Sigmoid colon (tissue), 7 donors: Measurements from ENCODE around the gene PNKD. TPM values are rescaled to one million over a fixed set of nuclear protein-coding genes. Genes with fewer than 3 reads are reported as not detected.
A peak's percentile ranks its signal among the peaks of the same experiment; 100 is the strongest.

ENCODE experiments used
- DNase-seq: peaks from one replicate; pipeline ENCODE4 v3.0.0-alpha.2; 2019
- H3K27ac ChIP-seq, 4 donors: fragments of 200-600 bp; sonication (generic); one replicate each; pipeline ENCODE4 v1.5.1; 2016 to 2019; ENCODE audit warnings: mild to moderate bottlenecking in 1 of 4
- H3K27me3 ChIP-seq, 3 donors: fragments of 200-600 bp; sonication (generic); one replicate each; pipeline ENCODE4 v1.5.1; 2019; ENCODE audit warnings: mild to moderate bottlenecking in 1 of 3
- H3K36me3 ChIP-seq, 4 donors: fragments of 200-600 bp; sonication (generic); one replicate each; pipeline ENCODE4 v1.5.1; 2016 to 2019
- H3K4me1 ChIP-seq, 4 donors: fragments of 200-600 bp; sonication (generic); one replicate each; pipeline ENCODE4 v1.5.1; 2017 to 2019
- H3K4me3 ChIP-seq, 4 donors: fragments of 200-600 bp; sonication (generic); one replicate each; pipeline ENCODE4 v1.5.1; 2017 to 2019; ENCODE audit warnings: mild to moderate bottlenecking in 2 of 4, moderate library complexity in 1 of 4
- H3K9me3 ChIP-seq, 4 donors: fragments of 200-600 bp in 3 of 4; sonication (generic) in 3 of 4; one replicate each; pipeline versions ENCODE4 v1.5.1 to v1.6.1; 2013 to 2019
- EP300 ChIP-seq, 4 donors: sonication (generic); formaldehyde crosslinking; IDR thresholded peaks; one replicate each; pipeline ENCODE4 v1.6.1; 2017; ENCODE audit warnings: antibody characterized with exemption in 4 of 4
- POLR2A ChIP-seq, 2 donors: fragments of 450-650 bp; IDR thresholded peaks; one replicate each; pipeline ENCODE4 v1.6.1; 2016; ENCODE audit warnings: antibody characterized with exemption in 2 of 2, mild to moderate bottlenecking in 2 of 2, moderate library complexity in 2 of 2
- POLR2AphosphoS5 ChIP-seq, 4 donors: sonication (generic); formaldehyde crosslinking; IDR thresholded peaks; one replicate each; pipeline ENCODE4 v1.6.1; 2017; ENCODE audit warnings: antibody characterized with exemption in 4 of 4
- WGBS, 2 donors: extraction: QIAGEN DNeasy Blood & Tissue Kit; methylation state at CpG; one replicate each; pipeline ENCODE4 v1.1.7; 2013; 5-methylcytosine and 5-hydroxymethylcytosine counted together
- intact Hi-C: fragments of 100-400 bp; cut with DNase I; formaldehyde crosslinking; loops from one replicate; pipeline ENCODE4 v1.15.1; 2023
- polyA plus RNA-seq, 3 donors: library from polyadenylated mRNA; stranded (reverse); fragments of 200-250 nt; gene quantifications; one replicate each; pipeline ENCODE4 v1.2.3, GENCODE V29; 2013
- total RNA-seq, 4 donors: library from RNA; depleted of rRNA; stranded (reverse); fragments of >200 nt; gene quantifications; one replicate each; pipeline ENCODE4 v1.1.0, GENCODE V29; 2016
- TF ChIP-seq, protein P1 (sequence below), 4 experiments: fragments of 450-650 bp in 3 of 4; fragments of 200-600 bp in 1 of 4; IDR thresholded peaks; one replicate each; pipeline ENCODE4 v1.5.1; 2016 to 2019; ENCODE audit warnings: antibody characterized with exemption in 4 of 4, mild to moderate bottlenecking in 3 of 4, moderate library complexity in 2 of 4
- donor health status: healthy with polysubstance abuse.
- donor health status: Bipolar disorder and iron deficiency.
- donor health status: healthy.

PNKD gene
- total and polyA plus RNA-seq, 7 donors = 46.8 to 199 (median 95.1) TPM

DNA sequence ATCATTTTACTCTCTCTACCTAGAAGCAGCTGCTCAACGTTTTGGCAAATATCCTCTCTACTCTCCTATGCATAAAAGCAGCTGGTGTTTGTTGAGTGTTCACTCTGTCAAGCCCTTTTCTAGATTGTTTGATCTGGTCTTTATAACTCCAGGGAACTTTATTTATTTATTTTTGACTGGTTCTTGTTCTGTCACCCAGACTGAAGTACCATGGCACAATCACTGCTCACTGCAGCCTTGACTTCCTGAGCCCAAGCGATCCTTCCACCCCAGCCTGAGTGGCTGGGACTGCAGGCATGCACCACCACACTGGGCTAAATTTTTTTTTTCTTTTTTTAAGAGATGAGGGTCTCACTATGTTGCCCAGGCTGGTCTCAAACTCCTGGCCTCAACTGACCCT is 99.0 kb downstream of the PNKD start:
- WGBS, 2 donors = 16 to 41% methylated on average over 2 of the region's 2 CpGs
- intact Hi-C loops = loop anchor here (2.0 to 5.0 kb wide), 3 partner anchors 27 to 77 kb away; partner anchors contain the start of gene TMBIM1
- TF ChIP-seq, protein P1, sequence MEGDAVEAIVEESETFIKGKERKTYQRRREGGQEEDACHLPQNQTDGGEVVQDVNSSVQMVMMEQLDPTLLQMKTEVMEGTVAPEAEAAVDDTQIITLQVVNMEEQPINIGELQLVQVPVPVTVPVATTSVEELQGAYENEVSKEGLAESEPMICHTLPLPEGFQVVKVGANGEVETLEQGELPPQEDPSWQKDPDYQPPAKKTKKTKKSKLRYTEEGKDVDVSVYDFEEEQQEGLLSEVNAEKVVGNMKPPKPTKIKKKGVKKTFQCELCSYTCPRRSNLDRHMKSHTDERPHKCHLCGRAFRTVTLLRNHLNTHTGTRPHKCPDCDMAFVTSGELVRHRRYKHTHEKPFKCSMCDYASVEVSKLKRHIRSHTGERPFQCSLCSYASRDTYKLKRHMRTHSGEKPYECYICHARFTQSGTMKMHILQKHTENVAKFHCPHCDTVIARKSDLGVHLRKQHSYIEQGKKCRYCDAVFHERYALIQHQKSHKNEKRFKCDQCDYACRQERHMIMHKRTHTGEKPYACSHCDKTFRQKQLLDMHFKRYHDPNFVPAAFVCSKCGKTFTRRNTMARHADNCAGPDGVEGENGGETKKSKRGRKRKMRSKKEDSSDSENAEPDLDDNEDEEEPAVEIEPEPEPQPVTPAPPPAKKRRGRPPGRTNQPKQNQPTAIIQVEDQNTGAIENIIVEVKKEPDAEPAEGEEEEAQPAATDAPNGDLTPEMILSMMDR (IDR thresholded peaks at IDR 0.05) = no peak
- peak in 1 of 4 donors; percentile 1 for TF ChIP-seq POLR2AphosphoS5 (IDR thresholded peaks at IDR 0.05)
- Histone ChIP-seq H3K27me3 (no peaks in the 10 kb centered on the region), H3K36me3 (no peaks in the 10 kb centered on the region), H3K4me3 (no peak overlapping the region), H3K9me3 (peaks cover 0 to 5% (median 4%) of the 10 kb centered on the region in 4 donors), H3K4me1 (peaks cover 0 to 30% (median 21%) of the 10 kb centered on the region in 4 donors), H3K27ac (peak overlapping the region; percentile 77 to 87 (median 82))
- DNase-seq = no peak

DNA sequence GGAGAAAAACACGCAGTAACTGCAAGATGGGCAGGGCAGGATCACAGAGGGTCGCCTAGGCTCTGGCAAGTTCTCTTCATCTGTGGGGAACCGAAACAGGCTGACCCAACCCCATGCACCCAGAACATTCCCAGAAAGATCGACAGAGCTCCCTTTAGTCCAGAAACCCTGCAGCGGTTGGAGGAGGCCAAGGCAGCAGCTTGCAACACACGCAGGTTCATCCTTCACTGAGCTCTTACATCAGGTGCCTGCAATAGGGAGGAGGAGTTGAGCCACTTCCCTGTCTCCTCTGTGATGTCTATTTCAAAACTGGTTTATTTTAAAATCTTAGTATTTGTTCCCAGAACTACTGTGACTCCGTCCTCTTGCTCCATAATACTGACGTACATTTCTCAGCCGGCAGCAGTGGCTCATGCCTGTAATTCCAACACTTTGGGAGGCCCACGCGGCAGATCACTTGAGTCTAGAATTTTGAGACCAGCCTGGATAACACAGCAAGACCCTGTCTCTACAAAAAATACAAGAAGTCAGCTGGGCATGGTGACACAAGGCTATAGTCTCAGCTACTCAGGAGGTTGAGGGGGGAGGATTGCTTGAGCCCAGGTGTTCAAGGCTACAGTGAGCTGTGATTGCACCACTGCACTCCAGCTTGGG is 100.2 kb downstream of the PNKD start:
- TF ChIP-seq EP300 (IDR thresholded peaks at IDR 0.05) = peak; percentile 3 to 89 (median 64)
- no peak for TF ChIP-seq POLR2A (IDR thresholded peaks at IDR 0.05)
- TF ChIP-seq, protein P1 (IDR thresholded peaks at IDR 0.05) = no peak
- TF ChIP-seq POLR2AphosphoS5 (IDR thresholded peaks at IDR 0.05) = peak in 3 of 4 donors; percentile 18 to 57 (median 31)
- peak overlapping the region; percentile 77 to 87 (median 82) for H3K27ac ChIP-seq
- 70 to 82% methylated on average over 11 of the region's 11 CpGs for WGBS, 2 donors
- H3K4me3 ChIP-seq = no peak overlapping the region
- peak; percentile 88 for DNase-seq
- intact Hi-C loops = no loop called here
- no peaks in the 10 kb centered on the region for H3K27me3 ChIP-seq
- H3K4me1 ChIP-seq = peaks cover 0 to 42% (median 32%) of the 10 kb centered on the region in 4 donors
- no peaks in the 10 kb centered on the region for H3K36me3 ChIP-seq
- H3K9me3 ChIP-seq = peaks cover 0 to 5% (median 4%) of the 10 kb centered on the region in 4 donors

DNA sequence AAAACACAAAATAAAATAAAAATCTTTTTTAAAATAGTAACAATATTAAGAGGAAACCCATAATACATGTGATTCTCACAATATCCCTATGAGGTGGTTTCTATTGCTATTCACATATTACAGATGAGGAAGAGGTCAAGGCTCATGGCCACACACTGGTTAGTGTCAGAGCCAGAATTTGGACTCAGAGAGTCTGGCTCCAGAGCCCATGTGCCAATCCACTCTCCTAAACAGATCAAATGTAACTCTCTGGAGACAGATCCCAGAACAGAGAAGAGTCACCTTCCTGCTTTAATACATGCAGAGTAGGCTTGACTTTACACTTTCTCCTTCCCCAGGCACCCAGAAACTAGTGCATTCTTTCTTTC is 101.6 kb downstream of the PNKD start:
- TF ChIP-seq, protein P1 (IDR thresholded peaks at IDR 0.05) = no peak
- no peak for TF ChIP-seq POLR2A (IDR thresholded peaks at IDR 0.05)
- TF ChIP-seq POLR2AphosphoS5 (IDR thresholded peaks at IDR 0.05) = no peak
- no peak for TF ChIP-seq EP300 (IDR thresholded peaks at IDR 0.05)

DNA sequence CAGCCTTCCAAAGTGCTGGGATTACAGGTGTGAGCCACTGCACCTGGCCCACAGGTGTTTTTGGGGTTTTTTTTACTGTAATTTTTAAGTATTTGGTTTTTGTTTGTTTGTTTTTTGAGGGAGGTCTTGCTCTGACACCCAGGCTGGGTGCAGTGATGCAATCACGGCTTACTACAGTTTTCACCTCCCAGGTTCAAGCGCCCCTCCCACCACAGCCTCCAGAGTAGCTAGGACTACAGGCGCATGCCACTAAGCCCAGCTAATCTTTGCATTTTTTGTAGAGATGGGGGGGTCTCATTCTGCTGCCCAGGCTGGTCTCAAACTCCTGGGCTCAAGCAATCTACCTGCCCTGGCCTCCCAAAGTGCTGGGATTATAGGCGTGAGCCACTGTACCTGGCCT is 104.5 kb downstream of the PNKD start:
- Histone ChIP-seq H3K27ac (peak overlapping the region in 2 of 4 donors; percentile 52 to 56), H3K27me3 (no peaks in the 10 kb centered on the region), H3K9me3 (no peaks in the 10 kb centered on the region), H3K4me1 (peaks cover 0 to 18% (median 16%) of the 10 kb centered on the region in 4 donors), H3K4me3 (no peak overlapping the region), H3K36me3 (no peaks in the 10 kb centered on the region)
- DNase-seq = no peak
- 47 to 69% methylated on average over 4 of the region's 4 CpGs for WGBS, 2 donors
- TF ChIP-seq EP300 (IDR thresholded peaks at IDR 0.05) = no peak
- no peak for TF ChIP-seq POLR2A (IDR thresholded peaks at IDR 0.05)
- TF ChIP-seq, protein P1 (IDR thresholded peaks at IDR 0.05) = no peak
- TF ChIP-seq POLR2AphosphoS5 (IDR thresholded peaks at IDR 0.05) = no peak
- intact Hi-C loops = no loop called here

More for the DNA sequence above, 101.6 kb downstream of the PNKD start:
- no peak for DNase-seq
- H3K4me3 ChIP-seq = no peak overlapping the region
- H3K27ac ChIP-seq = peak overlapping the region; percentile 64 to 85 (median 74)
- H3K36me3 ChIP-seq = no peaks in the 10 kb centered on the region
- no peaks in the 10 kb centered on the region for H3K27me3 ChIP-seq
- intact Hi-C loops = no loop called here
- peaks cover 0 to under 1% (median 0%) of the 10 kb centered on the region in 4 donors for H3K9me3 ChIP-seq
- peaks cover 0 to 45% (median 34%) of the 10 kb centered on the region in 4 donors for H3K4me1 ChIP-seq
